ENCODE data around the gene SHLD2. TPM values are rescaled to one million over a fixed set of nuclear protein-coding genes. Genes with fewer than 3 reads are reported as not detected.
A peak's percentile ranks its signal among the peaks of the same experiment; 100 is the strongest.

The SHLD2 gene, protein sequence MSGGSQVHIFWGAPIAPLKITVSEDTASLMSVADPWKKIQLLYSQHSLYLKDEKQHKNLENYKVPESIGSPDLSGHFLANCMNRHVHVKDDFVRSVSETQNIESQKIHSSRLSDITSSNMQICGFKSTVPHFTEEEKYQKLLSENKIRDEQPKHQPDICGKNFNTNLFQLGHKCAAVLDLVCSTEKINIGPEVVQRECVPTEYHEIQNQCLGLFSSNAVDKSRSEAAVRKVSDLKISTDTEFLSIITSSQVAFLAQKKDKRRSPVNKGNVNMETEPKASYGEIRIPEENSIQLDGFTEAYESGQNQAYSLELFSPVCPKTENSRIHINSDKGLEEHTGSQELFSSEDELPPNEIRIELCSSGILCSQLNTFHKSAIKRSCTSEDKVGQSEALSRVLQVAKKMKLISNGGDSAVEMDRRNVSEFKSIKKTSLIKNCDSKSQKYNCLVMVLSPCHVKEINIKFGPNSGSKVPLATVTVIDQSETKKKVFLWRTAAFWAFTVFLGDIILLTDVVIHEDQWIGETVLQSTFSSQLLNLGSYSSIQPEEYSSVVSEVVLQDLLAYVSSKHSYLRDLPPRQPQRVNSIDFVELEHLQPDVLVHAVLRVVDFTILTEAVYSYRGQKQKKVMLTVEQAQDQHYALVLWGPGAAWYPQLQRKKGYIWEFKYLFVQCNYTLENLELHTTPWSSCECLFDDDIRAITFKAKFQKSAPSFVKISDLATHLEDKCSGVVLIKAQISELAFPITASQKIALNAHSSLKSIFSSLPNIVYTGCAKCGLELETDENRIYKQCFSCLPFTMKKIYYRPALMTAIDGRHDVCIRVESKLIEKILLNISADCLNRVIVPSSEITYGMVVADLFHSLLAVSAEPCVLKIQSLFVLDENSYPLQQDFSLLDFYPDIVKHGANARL
- total RNA-seq (10 to 100 TPM; 24.1 to 24.5 TPM), polyA plus RNA-seq (10 to 100 TPM; 17.7 to 22.5 (median 18.7) TPM), total RNA-seq (30.1 to 75.9 (median 65.1) reads per million in 6 experiments)

DNA sequence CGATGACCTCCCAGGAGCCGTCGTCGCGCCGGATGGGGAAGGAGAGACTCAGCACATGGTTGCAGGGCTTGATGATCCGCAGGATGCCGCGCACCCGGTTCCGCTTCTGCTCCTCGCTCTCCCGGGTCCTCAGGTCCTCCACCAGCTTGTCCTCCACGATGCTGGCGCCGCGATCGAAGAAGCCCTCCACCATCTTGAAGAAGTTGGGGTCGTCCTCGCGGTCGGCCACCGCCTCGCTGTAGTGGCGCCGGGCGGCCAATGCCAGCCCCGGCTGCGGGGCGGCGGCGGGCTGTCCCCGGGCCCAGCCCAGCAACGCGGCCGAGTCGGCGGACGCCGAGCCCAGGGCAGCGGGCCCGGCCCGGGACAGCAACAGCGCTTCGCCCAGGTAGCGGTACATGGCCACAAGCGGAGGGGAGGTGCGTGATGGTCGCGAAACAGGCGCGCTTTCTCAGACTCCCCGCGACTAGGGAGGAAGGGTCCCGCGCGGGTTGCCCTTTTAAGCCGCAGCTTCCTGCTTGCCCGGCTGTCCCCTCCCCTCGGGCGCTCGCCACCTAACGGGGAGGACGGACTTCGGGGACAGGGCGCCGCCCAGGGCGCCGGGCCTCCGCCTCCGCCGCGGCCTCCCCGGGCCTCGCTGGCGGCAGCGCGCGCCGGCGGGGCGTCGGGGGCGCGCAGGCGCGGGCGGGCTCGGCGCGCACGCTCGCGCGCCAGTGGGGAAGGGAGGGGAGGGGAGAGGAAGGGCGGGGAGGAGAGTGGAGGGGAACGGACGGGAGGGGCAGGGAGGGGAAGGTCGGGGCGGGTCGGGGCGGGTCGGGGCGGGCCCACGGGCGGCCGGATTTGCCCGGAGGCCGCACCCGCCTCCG, at the start of gene SHLD2, which contains the start of gene GLUD1:
SHLD2 (plus strand) TSS at position 834 of the 863 bp plus-strand sequence. CDS start 56,149 bp downstream, outside the sequence.
GLUD1 (minus strand) TSS at position 471 of the 863 bp plus-strand sequence; CDS start at position 397, 74 bp downstream.
- ATAC-seq = peak; percentile 61 to 62
- H3K27me3 Mint-ChIP-seq = no peaks in the 10 kb centered on the region
- POLR2A ChIA-PET = interaction anchor here (0.6 to 3.5 kb wide), 6 partner anchors 10 to 383 kb away, joined by 3 to 26 read pairs (median 4); no protein-coding TSS in a partner anchor
- peaks cover 0 to 21% (median 8%) of the 10 kb centered on the region in 3 donors for H3K36me3 Mint-ChIP-seq
- H3K9me3 Mint-ChIP-seq = no peaks in the 10 kb centered on the region
- peak within 1 kb of the TSS; percentile 87 to 96 (median 94) for H3K4me3 Mint-ChIP-seq
- peaks cover 17 to 64% (median 58%) of the 10 kb centered on the region in 4 donors for H3K4me1 Mint-ChIP-seq
- peak; percentile 77 to 93 (median 82) for DNase-seq
- peak within 1 kb of the TSS; percentile 86 to 97 (median 94) for H3K27ac Mint-ChIP-seq

DNA sequence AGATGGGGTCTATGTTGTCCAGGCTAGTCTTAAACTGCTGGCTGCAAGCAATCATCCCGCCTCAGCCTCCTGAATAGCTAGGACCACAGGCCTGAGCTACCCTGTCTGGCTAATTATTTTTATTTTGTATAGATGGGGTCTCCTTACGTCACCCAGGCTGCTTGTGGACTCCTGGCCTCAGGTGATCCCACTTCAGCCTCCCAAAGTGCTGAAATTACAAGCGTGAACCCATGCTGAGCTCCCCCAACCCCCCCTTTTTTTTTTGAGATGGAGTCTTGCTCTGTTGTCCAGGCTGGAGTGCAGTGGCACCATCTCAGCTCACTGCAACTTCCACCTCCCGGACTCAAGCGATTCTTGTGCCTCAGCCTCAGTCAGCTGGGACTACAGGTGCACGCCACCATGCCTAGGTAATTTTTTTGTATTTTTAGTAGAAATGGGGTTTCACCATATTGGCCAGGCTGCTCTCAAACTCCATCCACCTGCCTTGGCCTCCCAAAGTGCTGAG, 49.5 kb upstream of the SHLD2 start:
- H3K9me3 Mint-ChIP-seq = peaks cover 0 to 2% (median 0%) of the 10 kb centered on the region in 9 donors
- POLR2A ChIA-PET = no interaction called here
- ATAC-seq = no peak
- H3K27me3 Mint-ChIP-seq = no peaks in the 10 kb centered on the region
- no peaks in the 10 kb centered on the region for H3K4me1 Mint-ChIP-seq
- no peak overlapping the region for H3K27ac Mint-ChIP-seq
- H3K36me3 Mint-ChIP-seq = peaks cover 1 to 53% (median 27%) of the 10 kb centered on the region in 3 donors
- DNase-seq = no peak
- no peak overlapping the region for H3K4me3 Mint-ChIP-seq

DNA sequence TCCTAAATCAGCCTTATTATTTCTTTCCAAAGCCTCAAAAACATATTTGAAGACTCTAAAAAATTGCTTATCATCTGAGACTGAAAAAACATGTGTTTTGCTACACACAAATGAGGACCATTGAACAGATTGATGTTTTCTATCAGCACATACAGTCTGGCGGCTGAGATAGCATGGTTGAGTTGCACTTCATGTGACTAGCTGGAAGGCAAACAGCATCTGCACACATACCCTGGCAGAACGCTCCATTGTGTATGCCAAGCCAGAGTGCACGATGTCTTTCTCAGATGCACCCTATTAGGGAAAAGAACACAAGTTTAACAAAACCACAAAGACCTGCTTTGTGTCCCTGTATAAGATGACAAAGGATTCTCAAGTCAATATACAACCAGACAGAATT, 41.9 kb upstream of the SHLD2 start:
- no peak for DNase-seq
- Mint-ChIP-seq H3K36me3 (peaks cover 0 to 66% (median 21%) of the 10 kb centered on the region in 3 donors), H3K4me3 (no peak overlapping the region), H3K9me3 (no peaks in the 10 kb centered on the region), H3K4me1 (no peaks in the 10 kb centered on the region), H3K27me3 (no peaks in the 10 kb centered on the region), H3K27ac (peak overlapping the region in 1 of 10 donors; percentile 0)
- no peak for ATAC-seq
- POLR2A ChIA-PET = no interaction called here

DNA sequence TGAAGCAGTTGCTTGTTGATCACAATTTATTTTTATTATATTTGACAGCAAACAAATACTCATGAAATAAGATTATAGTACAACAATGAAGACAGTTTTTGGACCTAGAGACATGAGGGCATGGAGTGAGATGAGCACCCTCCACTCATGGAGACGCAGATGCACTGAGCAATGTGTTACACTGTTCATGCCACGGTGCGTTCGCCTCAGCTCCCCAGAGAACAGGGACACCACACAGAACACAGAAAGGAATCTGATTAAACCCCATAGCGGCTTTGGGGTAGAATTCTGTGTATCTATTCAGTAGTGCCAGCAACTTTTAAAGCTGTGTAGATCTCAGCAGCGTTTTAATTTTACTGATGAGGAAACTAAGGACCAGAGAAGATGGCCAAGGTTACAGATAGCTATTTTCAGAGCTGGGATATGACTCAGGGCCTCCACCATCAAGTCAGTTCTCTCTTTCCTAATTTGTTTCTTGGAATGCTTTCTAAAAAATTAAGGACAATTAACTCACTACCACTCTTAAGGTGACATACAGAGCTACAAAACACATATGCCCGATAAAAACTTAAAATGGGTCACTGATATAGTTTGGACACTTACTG, 41.3 kb upstream of the SHLD2 start:
- ATAC-seq = no peak

DNA sequence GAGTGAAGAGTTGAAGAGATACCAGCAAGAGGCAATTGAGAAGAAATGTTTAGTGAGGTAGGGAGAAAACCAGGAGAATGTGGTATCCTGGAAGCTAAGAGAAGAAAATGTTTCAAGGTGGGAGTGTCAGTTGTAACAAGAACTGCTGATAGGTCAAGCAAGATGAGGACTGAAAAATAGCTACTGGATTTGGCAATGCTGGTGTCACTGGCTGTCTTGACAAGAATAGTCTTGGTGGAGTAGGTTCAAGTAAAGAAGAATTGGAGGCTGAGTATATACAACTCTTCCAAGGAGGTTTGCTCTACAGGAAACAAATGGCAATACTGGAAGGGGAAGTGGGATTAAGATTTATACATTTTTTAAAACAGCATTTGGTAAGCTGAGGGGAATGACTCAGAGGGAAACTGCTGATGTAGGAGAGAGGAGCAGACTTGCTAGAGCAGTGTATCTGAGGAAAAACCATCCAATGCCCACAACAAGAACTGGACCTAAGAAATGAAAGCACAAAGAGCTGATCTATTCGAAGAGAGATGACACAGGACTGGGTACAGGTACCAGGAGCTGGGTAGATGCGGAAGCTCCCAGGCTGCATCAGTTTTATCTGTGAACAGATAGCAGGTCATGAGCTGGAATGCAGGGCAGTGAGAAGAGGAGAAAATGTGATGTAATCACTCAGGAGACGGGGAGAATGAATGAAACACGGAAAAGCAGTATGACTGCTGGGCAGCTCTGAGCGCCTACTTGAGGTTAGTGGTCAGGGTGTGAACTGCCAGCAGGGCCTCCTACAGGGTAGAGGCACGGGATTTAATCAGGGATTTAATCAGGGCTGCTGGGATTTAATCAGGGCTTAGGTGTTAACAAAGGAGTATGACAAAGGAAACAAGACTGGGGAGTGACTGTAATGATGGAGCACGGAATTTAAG, 40.4 kb upstream of the SHLD2 start:
- POLR2A ChIA-PET = no interaction called here
- no peak overlapping the region for H3K4me3 Mint-ChIP-seq

More for the DNA sequence above, 41.3 kb upstream of the SHLD2 start:
- Mint-ChIP-seq H3K27me3 (no peaks in the 10 kb centered on the region), H3K4me3 (no peak overlapping the region), H3K9me3 (no peaks in the 10 kb centered on the region), H3K27ac (peak overlapping the region in 2 of 10 donors; percentile 27 to 60), H3K36me3 (peaks cover 0 to 66% (median 23%) of the 10 kb centered on the region in 3 donors), H3K4me1 (no peaks in the 10 kb centered on the region)
- POLR2A ChIA-PET = no interaction called here
- DNase-seq = no peak

DNA sequence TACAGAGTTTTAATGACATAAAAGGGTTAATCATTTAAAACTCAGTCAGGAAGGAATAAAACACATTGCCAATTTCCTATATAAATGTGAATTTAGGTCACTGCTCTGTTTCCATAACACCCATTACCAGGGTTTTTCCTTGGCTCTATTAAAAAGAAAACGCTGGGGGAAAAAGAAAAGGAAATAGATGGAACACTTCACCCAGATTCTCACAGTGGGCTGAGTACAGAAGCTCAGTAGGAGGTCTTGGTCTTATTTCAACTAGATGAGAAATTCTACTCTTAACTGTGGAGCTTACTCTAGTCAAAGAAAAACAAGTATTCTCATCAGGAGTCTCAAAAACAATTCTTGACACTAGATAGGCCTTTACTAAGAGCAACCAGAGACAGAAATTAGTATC, 36.8 kb upstream of the SHLD2 start:
- no peaks in the 10 kb centered on the region for H3K9me3 Mint-ChIP-seq
- POLR2A ChIA-PET = no interaction called here
- no peak for ATAC-seq
- H3K36me3 Mint-ChIP-seq = peaks cover 0 to 70% (median 25%) of the 10 kb centered on the region in 3 donors
- H3K4me1 Mint-ChIP-seq = no peaks in the 10 kb centered on the region
- no peaks in the 10 kb centered on the region for H3K27me3 Mint-ChIP-seq
- no peak overlapping the region for H3K4me3 Mint-ChIP-seq
- DNase-seq = no peak
- peak overlapping the region in 1 of 10 donors; percentile 7 for H3K27ac Mint-ChIP-seq

More for the DNA sequence above, 40.4 kb upstream of the SHLD2 start:
- no peaks in the 10 kb centered on the region for H3K9me3 Mint-ChIP-seq
- DNase-seq (no peak), ATAC-seq (no peak)
- no peaks in the 10 kb centered on the region for H3K27me3 Mint-ChIP-seq
- peaks cover 0 to 68% (median 24%) of the 10 kb centered on the region in 3 donors for H3K36me3 Mint-ChIP-seq
- no peaks in the 10 kb centered on the region for H3K4me1 Mint-ChIP-seq
- no peak overlapping the region for H3K27ac Mint-ChIP-seq

DNA sequence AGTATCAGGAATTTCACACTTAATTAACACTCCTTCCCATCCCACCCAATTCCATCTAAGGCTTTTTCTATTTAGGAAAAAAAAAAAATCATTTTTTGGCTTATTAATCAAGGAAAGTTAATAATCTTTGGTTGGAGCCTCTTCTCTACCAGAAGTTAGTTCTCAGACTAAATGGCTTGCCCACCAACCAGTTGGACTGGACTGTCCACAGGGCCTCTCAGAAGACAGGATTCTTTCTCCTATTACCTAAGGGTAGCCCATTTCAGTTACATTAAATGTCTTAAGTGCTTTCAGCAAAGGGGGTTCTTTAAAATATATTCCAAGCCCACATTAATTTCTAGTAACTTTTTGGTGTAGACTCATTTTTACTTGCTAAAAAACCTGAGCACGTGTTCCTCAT, 35.6 kb upstream of the SHLD2 start:
- POLR2A ChIA-PET = interaction anchor here (0.6 kb wide), 1 partner anchor 11 kb away, joined by 4 read pairs; no protein-coding TSS in a partner anchor
- no peak overlapping the region for H3K4me3 Mint-ChIP-seq
- H3K27me3 Mint-ChIP-seq = no peaks in the 10 kb centered on the region

DNA sequence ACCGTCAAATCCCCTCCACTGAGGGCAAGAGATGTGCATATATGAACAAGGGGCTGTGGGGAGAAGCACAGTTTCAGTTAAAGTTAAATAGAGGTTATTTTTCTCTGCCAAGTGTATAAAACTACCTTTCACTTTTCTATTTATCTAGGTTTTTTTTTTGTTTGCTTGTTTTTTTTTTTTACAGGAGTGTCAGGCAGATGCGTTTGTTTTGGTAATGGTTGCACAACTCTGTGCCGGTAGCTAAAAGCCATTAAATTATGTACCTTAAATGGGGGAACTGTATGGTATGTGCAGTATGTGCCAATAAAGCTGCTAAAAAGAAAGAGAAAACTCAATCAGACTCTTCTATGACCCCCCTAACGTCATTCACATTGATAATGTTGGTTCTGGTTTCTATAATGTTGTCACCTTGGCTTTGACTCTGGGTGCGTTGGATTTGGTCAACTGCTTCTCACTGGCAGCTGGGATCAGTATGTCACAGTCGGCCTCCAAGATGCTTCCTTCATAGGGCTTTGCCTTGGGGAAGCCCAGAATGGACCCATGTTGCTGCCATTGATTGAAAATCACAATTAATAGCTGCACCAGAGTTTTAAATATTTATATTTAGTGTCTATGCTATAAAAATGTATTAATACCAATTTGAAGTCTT, 34.6 kb upstream of the SHLD2 start:
- POLR2A ChIA-PET = interaction anchor here (0.5 kb wide), 1 partner anchor 33 kb away, joined by 3 read pairs; no protein-coding TSS in a partner anchor
- Mint-ChIP-seq H3K27me3 (no peaks in the 10 kb centered on the region), H3K36me3 (peaks cover 0 to 88% (median 32%) of the 10 kb centered on the region in 3 donors), H3K4me1 (no peaks in the 10 kb centered on the region), H3K9me3 (no peaks in the 10 kb centered on the region), H3K4me3 (no peak overlapping the region), H3K27ac (peak overlapping the region in 2 of 10 donors; percentile 41 to 54)
- DNase-seq (no peak), ATAC-seq (no peak)

More for the DNA sequence above, 35.6 kb upstream of the SHLD2 start:
- no peaks in the 10 kb centered on the region for H3K9me3 Mint-ChIP-seq
- ATAC-seq = no peak
- DNase-seq = no peak
- H3K4me1 Mint-ChIP-seq = no peaks in the 10 kb centered on the region
- peak overlapping the region in 1 of 10 donors; percentile 69 for H3K27ac Mint-ChIP-seq
- H3K36me3 Mint-ChIP-seq = peaks cover 0 to 80% (median 32%) of the 10 kb centered on the region in 3 donors

DNA sequence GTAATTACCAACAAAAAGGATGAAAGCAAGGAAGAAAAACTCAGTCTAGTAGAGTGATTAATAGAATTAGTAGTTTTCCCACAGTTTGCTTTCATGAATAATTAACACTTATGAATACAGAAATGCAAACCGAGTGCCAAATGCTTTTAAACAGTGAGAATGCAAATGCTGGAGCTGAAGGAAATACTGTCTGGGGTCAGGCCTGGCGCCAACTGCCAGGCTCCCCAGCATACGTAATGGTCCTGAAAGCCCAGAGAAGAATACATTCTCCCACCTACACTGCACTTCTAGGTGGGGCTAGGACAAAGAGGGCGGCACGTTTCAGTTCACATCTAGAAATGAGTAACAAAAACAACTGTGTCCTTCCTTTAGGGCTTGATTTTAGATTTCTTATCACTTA, 30.4 kb upstream of the SHLD2 start:
- Mint-ChIP-seq H3K36me3 (peaks cover 0 to 92% (median 34%) of the 10 kb centered on the region in 3 donors), H3K27me3 (no peaks in the 10 kb centered on the region), H3K27ac (peak overlapping the region in 1 of 10 donors; percentile 66), H3K4me1 (peaks cover 0 to 6% (median 3%) of the 10 kb centered on the region in 4 donors), H3K4me3 (no peak overlapping the region), H3K9me3 (no peaks in the 10 kb centered on the region)
- ATAC-seq (no peak), DNase-seq (no peak)
- POLR2A ChIA-PET = interaction anchor here (0.6 kb wide), 1 partner anchor 9 kb away, joined by 8 read pairs; no protein-coding TSS in a partner anchor

DNA sequence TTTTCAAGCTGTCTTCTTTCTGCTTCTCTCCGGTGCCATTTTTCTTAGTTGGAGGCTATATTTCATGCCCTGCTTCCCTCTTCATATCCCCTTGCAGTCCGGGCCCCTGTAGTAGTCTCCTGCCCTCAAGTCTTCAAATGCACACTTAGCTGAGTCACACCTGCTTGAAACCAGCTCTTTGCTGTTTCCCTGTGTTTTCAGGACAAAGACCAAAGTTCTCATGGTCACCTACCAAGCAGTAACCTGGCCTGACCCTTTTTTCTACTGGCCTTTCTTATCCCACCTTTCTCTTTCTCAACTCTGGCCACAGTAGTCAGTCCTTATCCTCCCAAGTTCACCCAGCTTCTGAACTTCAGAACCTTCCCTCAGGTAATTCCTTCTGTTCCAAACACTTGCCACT, 28.8 kb upstream of the SHLD2 start:
- ATAC-seq = no peak
- Mint-ChIP-seq H3K27me3 (no peaks in the 10 kb centered on the region), H3K36me3 (peaks cover 0 to 92% (median 29%) of the 10 kb centered on the region in 3 donors), H3K9me3 (no peaks in the 10 kb centered on the region), H3K4me1 (peaks cover 0 to 6% (median 3%) of the 10 kb centered on the region in 4 donors), H3K27ac (peak overlapping the region in 4 of 10 donors; percentile 19 to 83 (median 78)), H3K4me3 (no peak overlapping the region)
- no peak for DNase-seq
- POLR2A ChIA-PET = interaction anchor here (0.6 kb wide), 1 partner anchor 66 kb away, joined by 4 read pairs; no protein-coding TSS in a partner anchor
